HG03520 (cell line): Measurements from ENCODE around the gene CBX2.

ENCODE experiments used
- ATAC-seq: cut with Tn5 transposase; IDR thresholded peaks from one replicate; pipeline ENCODE4 v1.9.1; 2021; ENCODE audit warnings: mild to moderate bottlenecking, moderate library complexity; ENCODE audit not compliant: unreplicated experiment

Gene CBX2

DNA sequence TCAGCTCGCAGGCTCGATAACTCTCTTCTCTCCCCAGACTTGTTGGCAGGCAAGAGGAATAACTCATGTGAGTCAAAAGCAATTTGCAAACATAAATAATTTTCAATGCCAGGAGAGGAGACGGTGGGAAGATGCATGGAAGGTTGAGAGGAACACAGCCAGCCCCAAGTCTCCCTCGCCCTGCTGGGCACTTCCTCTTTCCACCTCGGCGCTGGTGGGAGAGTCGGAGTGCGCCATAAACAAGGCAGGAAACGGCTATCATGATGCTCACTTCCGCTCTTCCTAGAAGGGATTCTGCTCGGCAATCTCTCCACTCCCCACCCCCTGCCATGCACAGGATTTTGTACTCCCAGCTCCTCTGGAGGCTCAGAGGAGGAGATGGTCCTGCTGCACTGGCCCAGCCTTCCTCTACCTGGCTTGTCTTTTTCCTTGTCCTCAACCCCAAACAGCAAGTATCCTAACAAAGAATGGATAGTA, 48.3 kb downstream of the CBX2 start:
- ATAC-seq = no peak

- ATAC-seq = no peak
These were observed 49.1 kb downstream of the CBX2 start for GRCh38 chr17:79826841-79827578.

DNA sequence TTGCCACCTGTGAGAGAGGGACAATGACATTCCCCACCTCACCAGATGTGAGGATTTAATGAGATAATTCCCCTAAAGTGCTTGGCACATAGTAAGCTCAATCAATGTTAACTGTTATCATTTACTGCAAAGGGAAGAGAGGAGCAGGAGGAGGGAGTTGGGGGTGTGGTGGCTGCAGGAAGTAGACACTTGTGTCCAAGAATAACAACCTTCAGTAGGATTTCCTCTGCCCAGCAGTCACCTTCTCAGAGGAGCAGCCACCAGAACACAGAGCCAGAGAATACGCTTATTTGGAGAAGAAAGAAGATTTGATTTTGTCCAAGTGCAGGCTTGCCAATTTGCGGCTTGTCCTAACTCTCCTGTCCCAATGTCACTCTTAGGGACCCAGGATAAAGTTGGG, 51.1 kb downstream of the CBX2 start:
- ATAC-seq = no peak

DNA sequence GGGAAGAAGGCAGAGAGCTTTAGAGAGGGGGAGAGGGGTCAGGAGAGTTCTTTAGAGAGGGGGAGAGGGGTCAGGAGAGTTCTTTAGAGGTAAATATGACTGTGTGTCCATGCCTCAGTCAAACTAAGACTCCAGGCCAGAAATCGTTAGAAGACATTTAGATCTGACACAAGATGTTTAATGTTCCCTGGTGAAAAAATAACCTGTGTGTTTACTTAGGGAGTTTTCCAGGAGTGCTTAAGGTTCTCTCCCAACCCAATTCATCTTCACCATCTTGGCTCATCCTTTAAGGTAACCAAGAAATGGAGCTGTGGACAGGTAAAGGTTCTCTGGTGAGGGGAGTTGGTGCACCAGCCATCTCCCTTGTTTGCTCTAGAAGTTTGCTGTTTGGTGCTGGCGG, 51.5 kb downstream of the CBX2 start:
- no peak for ATAC-seq

- ATAC-seq = no peak
These were observed 52.4 kb downstream of the CBX2 start for GRCh38 chr17:79830303-79830702.

DNA sequence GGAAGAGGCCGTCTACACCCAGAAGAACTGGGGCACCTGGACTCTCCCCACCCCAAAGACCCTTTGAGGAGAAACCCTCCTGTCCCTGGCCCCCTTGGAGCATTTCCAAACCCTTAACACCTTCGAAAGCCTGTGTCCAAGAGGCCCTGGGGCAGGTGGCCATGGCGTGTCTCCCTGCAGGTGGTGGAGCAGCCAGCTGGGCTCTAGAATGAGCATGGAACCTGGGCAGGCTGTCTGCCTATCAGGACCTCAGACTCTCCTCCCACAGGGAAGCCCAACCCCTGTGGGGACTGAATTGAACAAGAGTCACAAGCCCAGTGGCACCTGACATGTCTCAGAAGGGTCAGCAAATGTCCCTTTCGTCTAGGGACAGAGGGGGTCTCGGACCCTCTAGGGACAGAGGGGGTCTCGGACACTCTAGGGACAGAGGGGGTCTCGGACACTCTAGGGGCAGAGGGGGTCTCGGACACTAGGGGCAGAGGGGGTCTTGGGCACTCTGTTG, 52.9 kb downstream of the CBX2 start:
- no peak for ATAC-seq

DNA sequence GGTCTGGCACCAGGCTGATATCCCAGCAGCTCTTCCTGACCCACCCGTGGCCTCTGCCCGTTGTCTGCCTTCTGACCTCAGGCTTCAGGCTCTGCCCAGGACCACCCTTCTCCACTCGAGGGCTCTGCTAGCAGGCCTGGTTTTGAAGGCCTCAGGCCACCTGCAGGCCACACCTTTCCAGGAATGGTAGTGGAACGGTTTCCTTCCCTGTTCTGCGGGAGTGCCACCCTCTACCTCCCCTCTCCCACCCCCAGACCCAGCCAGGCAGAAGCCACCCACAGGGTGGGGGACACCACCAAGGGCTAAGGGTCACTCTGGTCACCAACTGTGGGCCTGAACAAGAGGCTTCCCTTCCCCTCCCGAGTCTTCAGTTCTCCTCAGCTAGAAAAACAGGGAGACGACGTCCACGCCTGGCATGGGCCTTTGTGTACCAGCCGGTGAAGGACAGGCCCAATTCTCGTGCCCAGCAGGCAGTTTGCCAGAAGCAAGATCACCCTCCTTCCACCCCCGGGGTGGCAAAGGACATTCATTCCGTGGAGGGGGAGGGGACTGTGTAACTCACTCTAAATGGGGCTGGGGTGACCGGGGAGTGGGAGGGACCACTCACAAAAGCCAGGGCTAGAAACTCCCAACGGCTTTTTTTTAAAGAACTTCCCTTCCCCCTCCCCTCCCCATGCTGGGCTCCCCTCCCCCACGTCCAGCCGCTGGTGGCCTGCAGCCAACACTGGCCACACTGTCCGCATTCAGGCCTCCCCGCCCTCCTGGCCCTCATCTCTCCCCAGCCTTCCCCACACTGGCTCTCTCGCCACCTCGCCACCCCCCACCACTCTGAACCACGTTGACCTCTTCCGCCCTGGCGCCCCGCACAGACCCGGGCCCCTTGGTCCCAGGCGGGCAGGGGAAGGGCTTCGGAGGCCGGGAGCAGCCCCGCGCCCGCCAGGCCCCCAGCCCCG, 53.6 kb downstream of the CBX2 start:
- no peak for ATAC-seq

GRCh38 chr17:79832218-79833109, 54.5 kb downstream of the CBX2 start:
- ATAC-seq = no peak

GRCh38 chr17:79833110-79833450, 55.1 kb downstream of the CBX2 start:
- ATAC-seq = no peak

DNA sequence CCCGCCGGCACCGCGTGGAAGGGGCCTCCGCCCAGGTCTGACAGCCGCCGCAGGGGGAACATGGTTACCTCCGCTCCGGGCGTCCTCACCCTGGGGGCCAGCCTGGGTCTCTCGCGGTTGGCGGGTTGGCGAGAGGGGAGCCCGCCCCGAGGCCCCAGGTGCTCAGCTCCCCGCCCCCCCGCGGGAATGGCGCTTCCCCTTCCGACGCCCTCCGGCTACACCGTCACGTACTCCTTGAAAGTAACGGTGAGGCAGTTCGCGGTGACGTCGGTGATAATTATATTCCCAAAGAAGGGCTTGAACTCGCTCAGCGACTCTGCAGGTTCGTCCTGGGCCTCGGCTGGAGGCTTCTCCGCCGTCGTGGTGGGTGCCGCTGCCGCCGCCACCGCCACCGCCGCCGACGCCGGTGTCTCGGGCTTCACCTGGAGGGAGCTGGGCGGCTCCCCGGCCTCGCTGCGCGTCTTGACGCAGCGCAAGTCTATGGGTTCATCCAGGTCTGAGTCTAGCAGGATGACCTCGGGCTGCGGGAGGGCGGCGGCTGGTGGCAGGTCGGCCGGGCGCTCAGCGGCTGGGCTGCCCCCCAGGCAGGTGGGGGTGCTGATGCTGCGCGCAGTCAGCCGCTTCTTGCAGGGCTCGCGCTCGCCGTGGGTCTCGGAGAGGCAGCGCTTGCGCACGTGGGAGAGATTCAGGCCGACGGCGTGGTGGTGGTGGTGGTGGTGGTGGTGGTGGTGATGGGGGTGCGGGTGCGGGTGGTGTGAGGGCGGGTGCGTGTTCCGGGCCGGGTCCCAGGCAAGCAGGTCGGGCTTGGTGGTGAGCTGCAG, 56.0 kb downstream of the CBX2 start:
- ATAC-seq = no peak

DNA sequence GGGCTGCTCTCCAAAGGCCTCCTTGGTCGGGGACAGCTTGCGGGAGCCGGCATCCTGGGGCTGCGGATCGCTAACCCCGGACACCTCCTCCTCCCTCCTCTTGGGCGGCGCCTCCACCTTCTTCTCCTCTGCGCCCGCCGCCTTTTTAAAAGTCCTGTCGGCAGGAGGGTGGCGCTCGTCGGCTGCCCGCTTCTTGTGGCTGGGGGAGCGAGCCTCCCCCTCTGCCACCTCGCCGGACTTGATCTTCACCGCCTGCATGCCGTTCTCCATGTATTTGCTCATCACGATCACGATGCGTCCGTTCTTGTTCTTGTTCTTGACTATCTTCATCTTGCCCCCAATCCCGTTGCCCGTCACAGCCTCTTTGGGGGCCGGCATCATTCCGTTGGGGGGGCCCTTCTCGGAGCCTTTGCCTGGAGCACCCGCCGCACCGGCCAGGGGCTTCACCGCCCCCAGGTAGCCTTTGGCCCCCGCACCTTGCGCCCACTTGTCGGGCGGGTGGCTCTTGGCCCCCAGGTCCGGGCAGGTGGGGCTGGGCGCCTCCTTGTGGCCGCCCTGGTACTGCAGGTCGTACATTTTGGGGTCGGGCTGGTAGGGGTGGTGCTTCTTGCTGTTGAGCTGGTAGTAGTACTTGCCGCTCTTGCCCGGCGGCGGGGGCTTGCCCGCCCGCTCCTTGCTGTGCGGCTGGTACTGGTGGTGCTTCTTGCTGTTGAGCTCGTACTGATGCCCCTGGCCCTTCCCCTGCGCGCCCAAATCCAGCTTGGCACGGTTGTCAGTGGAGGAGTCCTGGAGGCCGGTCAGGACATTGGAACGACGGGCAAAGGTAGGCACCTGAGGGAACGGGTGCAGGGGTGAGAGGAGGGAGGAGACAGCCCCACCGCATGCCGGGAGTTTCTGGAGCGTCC, 56.9 kb downstream of the CBX2 start:
- ATAC-seq = no peak

- ATAC-seq = no peak
These were observed 57.5 kb downstream of the CBX2 start for GRCh38 chr17:79835470-79835899.

DNA sequence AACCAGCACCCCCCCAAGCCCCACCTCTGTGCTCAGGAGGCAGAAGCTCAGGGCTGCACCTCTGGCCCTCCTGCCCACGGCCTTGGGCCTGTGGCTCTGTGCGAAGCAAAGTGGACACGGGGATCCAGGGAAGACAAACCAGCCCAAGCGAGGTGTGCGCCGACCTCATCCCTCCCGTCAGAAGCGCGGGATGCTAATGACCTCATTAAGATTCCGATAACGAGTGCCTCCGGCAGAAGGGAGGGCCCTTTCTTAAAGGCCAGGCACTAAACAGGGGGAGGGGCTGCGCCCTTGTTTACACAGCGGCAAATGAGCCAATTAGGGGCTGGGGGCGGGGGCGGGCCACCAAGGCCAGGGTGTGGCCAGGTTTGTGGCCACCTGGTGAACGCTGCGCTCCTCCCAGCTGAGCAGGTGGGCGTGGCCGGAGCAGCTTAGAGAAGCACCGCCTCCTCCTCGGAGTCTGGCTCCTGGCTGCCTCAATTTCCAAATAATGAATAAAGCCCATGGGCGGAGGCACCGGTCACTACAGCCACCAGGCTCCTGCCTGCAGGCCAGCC, 58.1 kb downstream of the CBX2 start:
- no peak for ATAC-seq

- ATAC-seq = no peak
These were observed 58.6 kb downstream of the CBX2 start for GRCh38 chr17:79836510-79836971.

- no peak for ATAC-seq
These were observed 59.3 kb downstream of the CBX2 start for GRCh38 chr17:79836972-79837887.
